GM13976 (cell line): Measurements from ENCODE around the gene ALCAM.

Source experiments
- DNase-seq: peaks from one replicate; pipeline ENCODE4 v3.0.0; 2012; ENCODE audit warnings: low spot score
- CTCF ChIP-seq: IDR thresholded peaks from 2 replicates; pipeline ENCODE4 v1.5.1; 2012; ENCODE audit warnings: borderline replicate concordance, mild to moderate bottlenecking; ENCODE audit not compliant: insufficient read depth; ENCODE audit errors: extremely low read depth, missing control alignments, control extremely low read depth
- in situ Hi-C: fragments of 300-500 bp; cut with MboI; formaldehyde crosslinking; loops from one replicate; pipeline ENCODE4 v1.12.0; 2022; ENCODE audit warnings: low sequenced_read_pairs, mixed read lengths, inconsistent platforms; ENCODE audit not compliant: unreplicated experiment

The ALCAM gene

GRCh38 chr3:105606016-105606415 lies 239.3 kb downstream of the ALCAM start:
- no peak for DNase-seq
- in situ Hi-C loops: no loop called here

GRCh38 chr3:105608623-105609022 lies 241.9 kb downstream of the ALCAM start:
- TF ChIP-seq CTCF: no peak
- in situ Hi-C loops: no loop called here
- DNase-seq: no peak

More at GRCh38 chr3:105606016-105606415, 239.3 kb downstream of the ALCAM start:
- TF ChIP-seq CTCF: no peak

- no peak for TF ChIP-seq CTCF
- DNase-seq: no peak
- in situ Hi-C loops: no loop called here
Observed at GRCh38 chr3:105610473-105610872, 243.8 kb downstream of the ALCAM start.

- TF ChIP-seq CTCF: no peak
- in situ Hi-C loops: no loop called here
- DNase-seq: no peak
Observed at GRCh38 chr3:105611304-105612192, 244.8 kb downstream of the ALCAM start.

GRCh38 chr3:105613120-105613519 lies 246.4 kb downstream of the ALCAM start:
- DNase-seq: no peak
- in situ Hi-C loops: no loop called here
- no peak for TF ChIP-seq CTCF

GRCh38 chr3:105614288-105615030 lies 247.8 kb downstream of the ALCAM start:
- TF ChIP-seq CTCF: no peak
- in situ Hi-C loops: no loop called here
- DNase-seq: no peak
